ENCODE measurements around the gene NFIA.

Gene NFIA

GRCh38 chr1:61215676-61216289 lies 133.4 kb downstream of the NFIA start:
- DNase-seq (ENCODE audit: low spot score): peak; percentile 97

- no peak for DNase-seq (ENCODE audit: low spot score)
Observed at GRCh38 chr1:61220536-61220935, 138.2 kb downstream of the NFIA start.

GRCh38 chr1:61221642-61222041 lies 139.3 kb downstream of the NFIA start:
- no peak for DNase-seq (ENCODE audit: low spot score)

- no peak for DNase-seq (ENCODE audit: low spot score)
Observed at GRCh38 chr1:61222240-61222639, 139.9 kb downstream of the NFIA start.

- DNase-seq (ENCODE audit: low spot score): no peak
Observed at GRCh38 chr1:61223140-61223539, 140.8 kb downstream of the NFIA start.

GRCh38 chr1:61224609-61225008 lies 142.2 kb downstream of the NFIA start:
- no peak for DNase-seq (ENCODE audit: low spot score)

GRCh38 chr1:61225478-61225877 lies 143.1 kb downstream of the NFIA start:
- DNase-seq (ENCODE audit: low spot score): no peak

GRCh38 chr1:61226791-61227567 lies 144.6 kb downstream of the NFIA start:
- no peak for DNase-seq (ENCODE audit: low spot score)

GRCh38 chr1:61227857-61228550 lies 145.6 kb downstream of the NFIA start:
- DNase-seq (ENCODE audit: low spot score): peak; percentile 47

GRCh38 chr1:61230523-61230922 lies 148.2 kb downstream of the NFIA start:
- peak; percentile 46 for DNase-seq (ENCODE audit: low spot score)

- no peak for DNase-seq (ENCODE audit: low spot score)
Observed at GRCh38 chr1:61231795-61232194, 149.4 kb downstream of the NFIA start.

GRCh38 chr1:61233121-61233660 lies 150.8 kb downstream of the NFIA start:
- peak; percentile 94 for DNase-seq (ENCODE audit: low spot score)

GRCh38 chr1:61234587-61234919 lies 152.2 kb downstream of the NFIA start:
- DNase-seq (ENCODE audit: low spot score): no peak

- DNase-seq (ENCODE audit: low spot score): no peak
Observed at GRCh38 chr1:61237147-61237546, 154.8 kb downstream of the NFIA start.

- peak; percentile 41 for DNase-seq (ENCODE audit: low spot score)
Observed at GRCh38 chr1:61237659-61238358, 155.4 kb downstream of the NFIA start.

- peak; percentile 46 for DNase-seq (ENCODE audit: low spot score)
Observed at GRCh38 chr1:61238359-61238665, 156.0 kb downstream of the NFIA start.

- DNase-seq (ENCODE audit: low spot score): no peak
Observed at GRCh38 chr1:61240878-61241277, 158.5 kb downstream of the NFIA start.

- peak; percentile 74 for DNase-seq (ENCODE audit: low spot score)
Observed at GRCh38 chr1:61241411-61241838, 159.1 kb downstream of the NFIA start.

- DNase-seq (ENCODE audit: low spot score): peak; percentile 48
Observed at GRCh38 chr1:61241973-61242381, 159.6 kb downstream of the NFIA start.

GRCh38 chr1:61244114-61244513 lies 161.8 kb downstream of the NFIA start:
- DNase-seq (ENCODE audit: low spot score): peak; percentile 66

- peak; percentile 49 for DNase-seq (ENCODE audit: low spot score)
Observed at GRCh38 chr1:61245696-61246400, 163.5 kb downstream of the NFIA start.

Data from kidney tubule cell (primary cell).